ENCODE data around the gene PHACTR1. TPM values are rescaled to one million over a fixed set of nuclear protein-coding genes. Genes with fewer than 3 reads are reported as not detected.

Gene PHACTR1
- total RNA-seq, 5 donors from 2014 or later (not counting 1 experiment from before 2014, with no cell fraction given), result 0.63 to 2.6 (median 1.1) TPM

- CTCF ChIA-PET, result no interaction called here
- no peak for ATAC-seq (replicated peaks in 1 of 4)
- no peaks in the 10 kb centered on the region for H3K4me1 ChIP-seq (ENCODE audit: control insufficient read depth in 1 of 2, extremely low read depth in 1 of 2, insufficient read depth in 2 of 2, low read length in 2 of 2)
- no peak for DNase-seq
- H3K27ac ChIP-seq (ENCODE audit: low read length), result no peak overlapping the region
- H3K36me3 ChIP-seq (ENCODE audit: control insufficient read depth in 2 of 2, extremely low read depth in 1 of 2, insufficient read depth in 1 of 2, low read length in 1 of 2), result no peaks in the 10 kb centered on the region
- Mint-ChIP-seq H3K27ac (no peak overlapping the region), H3K36me3 (no peaks in the 10 kb centered on the region), H3K9me3 (no peaks in the 10 kb centered on the region), H3K4me1 (peaks cover 4 to 6% (median 5%) of the 10 kb centered on the region in 3 donors), H3K27me3 (peaks cover 21 to 24% of the 10 kb centered on the region in 2 donors), H3K4me3 (no peak overlapping the region)
- H3K27me3 ChIP-seq (replicated peaks in 1 of 2; ENCODE audit: control insufficient read depth in 2 of 2, extremely low read depth in 1 of 2, insufficient read depth in 2 of 2, low read length in 1 of 2), result peaks cover 0 to 7% of the 10 kb centered on the region in 2 experiments
- 70% methylated on average over 5 of the region's 7 CpGs for WGBS (ENCODE audit: insufficient coverage)
- no peak overlapping the region for H3K4me3 ChIP-seq (ENCODE audit: control insufficient read depth in 1 of 2, extremely low read depth in 1 of 2, low read length in 1 of 2)
- H3K9me3 ChIP-seq, result no peaks in the 10 kb centered on the region
- POLR2A ChIA-PET, result no interaction called here
Observed at GRCh38 chr6:12967686-12968085, 251.1 kb downstream of the PHACTR1 start.

- no peak overlapping the region for H3K27ac Mint-ChIP-seq
- H3K4me3 ChIP-seq (ENCODE audit: control insufficient read depth in 1 of 2, extremely low read depth in 1 of 2, low read length in 1 of 2), result no peak overlapping the region
- peaks cover 20 to 21% of the 10 kb centered on the region in 2 donors for H3K27me3 Mint-ChIP-seq
- peaks cover 0 to 7% of the 10 kb centered on the region in 2 experiments for H3K27me3 ChIP-seq (replicated peaks in 1 of 2; ENCODE audit: control insufficient read depth in 2 of 2, extremely low read depth in 1 of 2, insufficient read depth in 2 of 2, low read length in 1 of 2)
- no peak overlapping the region for H3K27ac ChIP-seq (ENCODE audit: low read length)
- peaks cover 0 to under 1% (median 0%) of the 10 kb centered on the region in 3 donors for H3K4me1 Mint-ChIP-seq
- ATAC-seq (replicated peaks in 1 of 4) (no peak), DNase-seq (no peak)
- no peaks in the 10 kb centered on the region for H3K4me1 ChIP-seq (ENCODE audit: control insufficient read depth in 1 of 2, extremely low read depth in 1 of 2, insufficient read depth in 2 of 2, low read length in 2 of 2)
- ChIA-PET CTCF (no interaction called here), POLR2A (no interaction called here)
- H3K9me3 ChIP-seq, result no peaks in the 10 kb centered on the region
- WGBS (ENCODE audit: insufficient coverage), result no CpG with 5 or more reads among the region's 4 CpGs
- no peaks in the 10 kb centered on the region for H3K9me3 Mint-ChIP-seq
- H3K36me3 Mint-ChIP-seq, result no peaks in the 10 kb centered on the region
- no peaks in the 10 kb centered on the region for H3K36me3 ChIP-seq (ENCODE audit: control insufficient read depth in 2 of 2, extremely low read depth in 1 of 2, insufficient read depth in 1 of 2, low read length in 1 of 2)
- no peak overlapping the region for H3K4me3 Mint-ChIP-seq
Observed at GRCh38 chr6:12968290-12968689, 251.7 kb downstream of the PHACTR1 start.

- Histone ChIP-seq H3K4me3 (ENCODE audit: control insufficient read depth in 1 of 2, extremely low read depth in 1 of 2, low read length in 1 of 2) (no peak overlapping the region), H3K27me3 (replicated peaks in 1 of 2; ENCODE audit: control insufficient read depth in 2 of 2, extremely low read depth in 1 of 2, insufficient read depth in 2 of 2, low read length in 1 of 2) (peaks cover 0 to 10% of the 10 kb centered on the region in 2 experiments), H3K27ac (ENCODE audit: low read length) (no peak overlapping the region), H3K36me3 (ENCODE audit: control insufficient read depth in 2 of 2, extremely low read depth in 1 of 2, insufficient read depth in 1 of 2, low read length in 1 of 2) (no peaks in the 10 kb centered on the region), H3K4me1 (ENCODE audit: control insufficient read depth in 1 of 2, extremely low read depth in 1 of 2, insufficient read depth in 2 of 2, low read length in 2 of 2) (no peaks in the 10 kb centered on the region), H3K9me3 (no peaks in the 10 kb centered on the region)
- ATAC-seq (replicated peaks in 1 of 4), result no peak
- H3K4me1 Mint-ChIP-seq, result no peaks in the 10 kb centered on the region
- no peak overlapping the region for H3K27ac Mint-ChIP-seq
- no peaks in the 10 kb centered on the region for H3K9me3 Mint-ChIP-seq
- POLR2A ChIA-PET, result no interaction called here
- peaks cover 20 to 21% of the 10 kb centered on the region in 2 donors for H3K27me3 Mint-ChIP-seq
- H3K4me3 Mint-ChIP-seq, result no peak overlapping the region
- CTCF ChIA-PET, result no interaction called here
- 89% methylated on average over 1 of the region's 5 CpGs for WGBS (ENCODE audit: insufficient coverage)
- DNase-seq, result no peak
- H3K36me3 Mint-ChIP-seq, result no peaks in the 10 kb centered on the region
Observed at GRCh38 chr6:12968839-12969558, 252.4 kb downstream of the PHACTR1 start.

GRCh38 chr6:12969966-12970365 is 253.4 kb downstream of the PHACTR1 start:
- ATAC-seq (replicated peaks in 1 of 4), result no peak

GRCh38 chr6:12973386-12973785 is 256.8 kb downstream of the PHACTR1 start:
- no peak overlapping the region for H3K27ac Mint-ChIP-seq
- CTCF ChIA-PET, result no interaction called here

More at GRCh38 chr6:12969966-12970365, 253.4 kb downstream of the PHACTR1 start:
- Mint-ChIP-seq H3K36me3 (no peaks in the 10 kb centered on the region), H3K27ac (no peak overlapping the region), H3K4me1 (no peaks in the 10 kb centered on the region), H3K9me3 (no peaks in the 10 kb centered on the region), H3K27me3 (peaks cover 17 to 21% of the 10 kb centered on the region in 2 donors), H3K4me3 (no peak overlapping the region)
- POLR2A ChIA-PET, result no interaction called here
- CTCF ChIA-PET, result no interaction called here
- Histone ChIP-seq H3K9me3 (no peaks in the 10 kb centered on the region), H3K4me3 (ENCODE audit: control insufficient read depth in 1 of 2, extremely low read depth in 1 of 2, low read length in 1 of 2) (no peak overlapping the region), H3K4me1 (ENCODE audit: control insufficient read depth in 1 of 2, extremely low read depth in 1 of 2, insufficient read depth in 2 of 2, low read length in 2 of 2) (no peaks in the 10 kb centered on the region), H3K27ac (ENCODE audit: low read length) (no peak overlapping the region), H3K36me3 (ENCODE audit: control insufficient read depth in 2 of 2, extremely low read depth in 1 of 2, insufficient read depth in 1 of 2, low read length in 1 of 2) (no peaks in the 10 kb centered on the region), H3K27me3 (replicated peaks in 1 of 2; ENCODE audit: control insufficient read depth in 2 of 2, extremely low read depth in 1 of 2, insufficient read depth in 2 of 2, low read length in 1 of 2) (peaks cover 0 to 10% of the 10 kb centered on the region in 2 experiments)
- whole genome bisulfite sequencing (ENCODE audit: insufficient coverage), result 100% methylated on average over 2 of the region's 2 CpGs
- DNase-seq, result no peak

GRCh38 chr6:12974551-12974950 is 258.0 kb downstream of the PHACTR1 start:
- Histone ChIP-seq H3K9me3 (no peaks in the 10 kb centered on the region), H3K4me3 (ENCODE audit: control insufficient read depth in 1 of 2, extremely low read depth in 1 of 2, low read length in 1 of 2) (no peak overlapping the region), H3K36me3 (ENCODE audit: control insufficient read depth in 2 of 2, extremely low read depth in 1 of 2, insufficient read depth in 1 of 2, low read length in 1 of 2) (no peaks in the 10 kb centered on the region), H3K4me1 (ENCODE audit: control insufficient read depth in 1 of 2, extremely low read depth in 1 of 2, insufficient read depth in 2 of 2, low read length in 2 of 2) (no peaks in the 10 kb centered on the region), H3K27ac (ENCODE audit: low read length) (no peak overlapping the region), H3K27me3 (replicated peaks in 1 of 2; ENCODE audit: control insufficient read depth in 2 of 2, extremely low read depth in 1 of 2, insufficient read depth in 2 of 2, low read length in 1 of 2) (peaks cover 0 to 9% of the 10 kb centered on the region in 2 experiments)
- POLR2A ChIA-PET, result interaction anchor here in 1 of 2 donors (0.6 kb wide), 1 partner anchor 867 kb away, joined by 9 read pairs; no protein-coding TSS in a partner anchor
- no peaks in the 10 kb centered on the region for H3K4me1 Mint-ChIP-seq
- CTCF ChIA-PET, result no interaction called here
- ATAC-seq (replicated peaks in 1 of 4) (no peak), DNase-seq (no peak)
- H3K9me3 Mint-ChIP-seq, result no peaks in the 10 kb centered on the region
- no CpG with 5 or more reads among the region's 2 CpGs for WGBS (ENCODE audit: insufficient coverage)
- no peak overlapping the region for H3K27ac Mint-ChIP-seq
- no peak overlapping the region for H3K4me3 Mint-ChIP-seq
- no peaks in the 10 kb centered on the region for H3K36me3 Mint-ChIP-seq
- H3K27me3 Mint-ChIP-seq, result peaks cover 2 to 4% of the 10 kb centered on the region in 2 donors

More at GRCh38 chr6:12973386-12973785, 256.8 kb downstream of the PHACTR1 start:
- peaks cover 0 to 10% of the 10 kb centered on the region in 2 experiments for H3K27me3 ChIP-seq (replicated peaks in 1 of 2; ENCODE audit: control insufficient read depth in 2 of 2, extremely low read depth in 1 of 2, insufficient read depth in 2 of 2, low read length in 1 of 2)
- peaks cover 6 to 7% of the 10 kb centered on the region in 2 donors for H3K27me3 Mint-ChIP-seq
- H3K9me3 Mint-ChIP-seq, result no peaks in the 10 kb centered on the region
- no peaks in the 10 kb centered on the region for H3K36me3 ChIP-seq (ENCODE audit: control insufficient read depth in 2 of 2, extremely low read depth in 1 of 2, insufficient read depth in 1 of 2, low read length in 1 of 2)
- H3K4me3 Mint-ChIP-seq, result no peak overlapping the region
- no peak overlapping the region for H3K4me3 ChIP-seq (ENCODE audit: control insufficient read depth in 1 of 2, extremely low read depth in 1 of 2, low read length in 1 of 2)
- no peaks in the 10 kb centered on the region for H3K4me1 Mint-ChIP-seq
- no peak overlapping the region for H3K27ac ChIP-seq (ENCODE audit: low read length)
- no peak for ATAC-seq (replicated peaks in 1 of 4)
- 40% methylated on average over 1 of the region's 4 CpGs for WGBS (ENCODE audit: insufficient coverage)
- POLR2A ChIA-PET, result no interaction called here
- H3K36me3 Mint-ChIP-seq, result no peaks in the 10 kb centered on the region
- no peaks in the 10 kb centered on the region for H3K9me3 ChIP-seq
- H3K4me1 ChIP-seq (ENCODE audit: control insufficient read depth in 1 of 2, extremely low read depth in 1 of 2, insufficient read depth in 2 of 2, low read length in 2 of 2), result no peaks in the 10 kb centered on the region
- no peak for DNase-seq
